Measurements from ENCODE around the gene SLX4.
"Not testable (repeated sequence)": the region's sequence is repeated elsewhere in the genome, so short reads cannot be mapped to it uniquely, and the experiment has no call there.

SLX4 gene

DNA sequence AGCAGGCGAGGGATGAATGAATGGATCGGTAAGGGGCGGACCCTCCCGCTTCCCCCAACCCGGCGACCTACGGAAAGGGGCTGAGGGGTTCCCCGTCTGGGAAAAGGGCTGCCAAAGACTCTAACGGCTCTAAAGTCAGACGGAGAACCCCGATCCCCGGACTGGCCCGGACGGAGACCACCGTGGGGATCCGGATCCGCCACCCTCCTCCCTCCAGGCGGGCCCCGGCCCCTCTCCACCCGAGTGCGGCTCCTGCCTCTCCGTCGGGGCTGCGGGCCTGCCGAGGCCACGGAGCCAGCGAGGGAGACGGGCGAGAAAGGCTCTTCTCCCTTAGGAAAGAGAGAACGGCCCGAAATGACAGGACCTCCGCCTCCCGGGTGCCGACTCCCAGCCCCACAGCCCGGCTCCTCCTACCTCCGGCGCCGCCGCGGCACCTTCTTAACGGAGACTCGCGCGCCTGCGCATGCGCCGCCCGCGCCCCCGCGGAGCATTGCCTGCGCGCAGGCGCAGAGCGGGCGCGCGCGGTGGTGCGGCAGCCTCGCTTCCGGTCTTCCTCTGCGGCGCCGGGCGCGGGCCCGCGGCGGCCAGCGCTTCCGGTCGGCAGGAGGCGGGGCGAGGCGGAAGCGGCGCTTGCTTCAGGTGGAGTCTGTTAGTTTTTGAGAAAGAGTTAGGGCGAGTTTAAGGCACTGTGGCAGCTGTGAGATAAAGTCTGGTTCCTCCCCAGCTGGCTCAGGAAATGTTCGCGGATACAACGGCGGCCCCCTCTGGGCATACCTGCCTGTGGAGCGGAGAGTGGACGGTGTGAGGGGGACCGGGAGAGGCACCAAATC lies at the start of gene SLX4:
SLX4 (minus strand) TSS at position 461 of the 830 bp plus-strand sequence. CDS start 2,642 bp downstream, outside the sequence.
- DNase-seq (ENCODE audit: low read depth) = peak; percentile 37

GRCh38 chr16:3659251-3659650 lies 47.8 kb upstream of the SLX4 start:
- no peak for DNase-seq (ENCODE audit: low read depth)

GRCh38 chr16:3656491-3657468 lies 45.4 kb upstream of the SLX4 start:
- DNase-seq (ENCODE audit: low read depth) = no peak

DNA sequence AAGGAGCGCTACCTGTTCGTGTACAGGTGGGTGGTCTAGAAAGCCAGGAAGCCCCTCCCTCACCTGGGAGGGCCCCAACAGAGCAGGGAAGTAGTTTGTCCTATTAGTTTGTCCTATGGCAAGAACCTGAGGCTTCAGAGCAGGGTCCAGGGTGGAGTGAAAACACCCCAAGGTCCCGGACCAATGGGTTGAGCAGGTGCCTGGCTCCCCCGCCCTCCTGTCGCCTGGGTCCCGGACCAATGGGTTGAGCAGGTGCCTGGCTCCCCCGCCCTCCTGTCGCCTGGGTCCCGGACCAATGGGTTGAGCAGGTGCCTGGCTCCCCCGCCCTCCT lies 44.7 kb upstream of the SLX4 start:
- not testable (repeated sequence) for DNase-seq (ENCODE audit: low read depth)

DNA sequence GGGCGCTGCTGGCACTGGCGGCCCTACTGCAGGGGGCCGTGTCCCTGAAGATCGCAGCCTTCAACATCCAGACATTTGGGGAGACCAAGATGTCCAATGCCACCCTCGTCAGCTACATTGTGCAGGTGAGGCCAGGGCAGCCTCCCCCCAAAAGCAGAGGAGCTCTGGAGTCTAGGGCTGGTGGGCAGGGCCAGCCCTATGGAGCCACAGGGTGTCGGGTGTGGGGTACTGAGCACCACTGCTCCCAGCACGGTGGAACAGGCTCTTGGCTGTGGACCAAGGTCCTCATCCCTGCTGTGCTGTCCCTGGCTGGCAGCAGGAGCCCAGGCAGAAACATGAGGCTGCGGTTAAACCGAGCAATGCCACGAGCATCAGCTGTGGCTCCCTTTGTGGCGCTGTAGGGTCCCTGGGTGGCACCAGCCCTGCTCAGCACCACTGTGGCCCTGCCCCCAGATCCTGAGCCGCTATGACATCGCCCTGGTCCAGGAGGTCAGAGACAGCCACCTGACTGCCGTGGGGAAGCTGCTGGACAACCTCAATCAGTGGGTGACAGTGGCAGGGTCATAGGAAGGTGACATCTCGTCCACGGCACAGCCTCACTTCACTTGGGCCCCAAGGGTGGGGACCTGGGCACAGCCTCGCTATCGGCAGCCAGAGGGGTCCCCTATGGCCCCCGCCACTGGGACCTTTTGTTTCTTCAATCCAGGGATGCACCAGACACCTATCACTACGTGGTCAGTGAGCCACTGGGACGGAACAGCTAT lies 44.2 kb upstream of the SLX4 start:
- DNase-seq (ENCODE audit: low read depth) = no peak

DNA sequence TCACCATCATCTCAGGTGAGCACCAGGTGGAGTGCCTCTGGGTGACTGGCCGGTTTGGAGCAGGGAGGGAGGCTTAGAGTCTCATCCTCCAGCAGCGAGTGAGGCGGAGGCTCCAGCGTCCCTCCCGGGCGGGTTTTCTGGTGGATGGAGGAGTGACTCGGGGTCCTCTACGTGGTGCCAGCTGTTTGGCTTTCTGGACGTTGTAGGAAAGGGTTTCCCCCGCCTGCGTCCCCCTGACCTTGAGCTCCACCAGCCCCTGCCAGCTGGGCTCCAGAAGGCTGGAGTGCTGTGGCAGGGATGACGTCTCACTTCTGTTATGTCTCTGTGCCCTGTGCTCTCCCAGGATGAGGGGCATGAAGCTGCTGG lies 43.6 kb upstream of the SLX4 start:
- no peak for DNase-seq (ENCODE audit: low read depth)

DNA sequence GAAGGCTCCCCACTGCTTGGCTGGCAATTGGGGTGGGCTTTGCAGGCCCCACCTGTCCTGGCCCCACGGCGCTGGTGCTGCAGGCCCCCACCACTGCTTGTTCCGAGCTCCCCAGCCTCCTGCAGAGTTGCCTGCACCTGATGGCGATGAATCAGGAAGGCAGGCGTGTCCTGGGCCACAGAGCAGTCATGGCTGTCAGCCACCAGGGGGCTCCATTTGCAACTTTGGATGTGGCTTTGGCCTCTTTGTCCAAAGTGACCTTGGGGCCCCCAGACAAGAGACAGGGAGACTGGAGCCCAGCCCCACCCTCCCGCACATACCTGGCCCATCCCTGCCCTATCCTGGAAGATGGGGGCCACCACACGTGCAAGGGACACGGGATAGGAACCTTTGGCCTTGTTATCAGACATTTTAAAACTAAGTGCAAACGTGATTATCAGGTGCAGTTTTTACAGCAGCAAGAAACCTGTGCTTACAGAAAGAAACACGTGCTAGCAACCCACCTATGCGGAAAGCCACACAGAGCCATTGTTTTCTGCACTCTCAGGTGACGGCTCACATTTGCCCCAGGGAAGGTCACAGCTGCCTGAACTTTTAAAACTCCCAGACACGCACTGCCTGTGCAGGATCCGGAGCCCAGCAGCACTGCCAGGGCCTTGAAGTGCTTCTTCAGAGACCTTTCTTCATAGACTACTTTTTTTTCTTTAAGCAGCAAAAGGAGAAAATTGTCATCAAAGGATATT lies 43.0 kb upstream of the SLX4 start, which contains the start of gene DNASE1:
DNASE1 (plus strand) TSS at position 443 of the 743 bp plus-strand sequence. CDS start 683 bp downstream, outside the sequence.
- no peak for DNase-seq (ENCODE audit: low read depth)

- DNase-seq (ENCODE audit: low read depth) = no peak
Measured at GRCh38 chr16:3652373-3653195, 41.2 kb upstream of the SLX4 start.

DNA sequence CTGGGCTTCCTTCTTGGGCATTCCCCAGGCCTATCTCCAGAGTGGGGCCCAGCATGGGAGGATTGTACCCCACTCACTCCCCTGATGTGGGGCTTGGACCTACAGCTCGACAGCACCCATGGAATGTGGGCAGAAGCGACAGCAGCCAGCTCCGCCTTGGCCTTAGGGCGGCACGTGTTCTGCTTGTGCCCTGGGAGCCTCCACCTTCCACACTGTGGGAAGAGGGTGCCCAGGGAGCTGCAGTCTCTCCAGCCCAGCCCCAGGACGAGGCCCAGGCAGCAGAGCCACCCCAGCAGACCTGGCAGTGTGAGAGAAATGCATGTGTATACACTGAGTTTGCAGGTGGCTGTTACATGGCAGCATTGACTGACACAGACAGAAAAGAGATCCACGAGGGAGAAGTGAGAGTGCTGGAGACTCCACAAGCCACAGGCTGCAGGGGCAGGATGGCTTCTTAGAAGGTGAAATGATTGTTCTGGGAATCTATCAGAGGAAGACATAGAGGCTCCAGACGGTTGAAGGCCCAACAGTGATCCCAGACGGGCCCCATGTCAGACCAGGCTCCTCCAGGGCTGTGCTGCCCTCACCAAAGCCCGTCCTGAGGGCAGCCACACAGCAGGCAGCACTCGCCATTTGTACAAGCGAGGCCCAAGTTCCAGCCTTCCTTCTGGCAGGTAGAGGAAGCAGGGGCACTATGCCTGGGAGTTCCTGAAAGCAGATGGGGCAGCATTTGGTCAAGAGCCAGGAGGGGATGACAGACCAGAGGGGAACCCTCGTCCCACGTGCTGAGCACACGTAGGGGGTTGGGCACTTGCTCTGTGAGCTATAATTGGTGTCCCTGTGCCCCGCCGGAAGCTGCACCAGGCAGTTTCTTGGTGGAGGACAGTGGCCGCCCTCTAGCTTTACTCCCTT lies 40.3 kb upstream of the SLX4 start:
- DNase-seq (ENCODE audit: low read depth) = no peak

GRCh38 chr16:3650631-3651265 lies 39.3 kb upstream of the SLX4 start:
- no peak for DNase-seq (ENCODE audit: low read depth)

DNA sequence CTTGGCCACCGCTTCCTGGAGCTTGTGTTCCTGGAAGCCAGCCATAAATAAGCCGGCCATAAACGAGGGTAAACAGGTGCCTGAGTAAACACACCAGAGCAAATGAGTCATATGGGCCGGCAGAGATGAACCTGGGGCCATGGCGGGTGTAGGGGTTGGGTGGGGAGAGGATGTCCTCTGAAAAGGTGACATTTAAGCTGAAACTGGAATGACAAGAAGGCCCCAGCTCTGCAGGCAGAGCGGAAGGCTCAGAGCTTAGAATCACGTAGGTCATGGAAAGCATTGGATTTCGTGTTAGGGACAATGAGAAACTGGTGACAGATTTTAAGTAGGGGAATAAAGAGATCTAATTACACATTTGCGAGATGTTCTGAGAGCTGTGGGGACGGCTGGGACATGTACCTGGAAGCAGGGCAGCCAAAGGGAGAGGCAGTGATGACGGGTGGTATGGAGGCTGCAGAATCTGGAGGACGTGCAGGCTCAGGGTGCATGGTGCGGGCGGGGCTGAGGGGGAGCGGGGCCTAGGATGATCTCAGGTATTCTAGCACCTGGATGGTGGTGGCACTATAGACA lies 35.0 kb upstream of the SLX4 start:
- no peak for DNase-seq (ENCODE audit: low read depth)

GRCh38 chr16:3645504-3646347 lies 34.3 kb upstream of the SLX4 start:
- DNase-seq (ENCODE audit: low read depth) = no peak

GRCh38 chr16:3645108-3645503 lies 33.7 kb upstream of the SLX4 start:
- no peak for DNase-seq (ENCODE audit: low read depth)

DNA sequence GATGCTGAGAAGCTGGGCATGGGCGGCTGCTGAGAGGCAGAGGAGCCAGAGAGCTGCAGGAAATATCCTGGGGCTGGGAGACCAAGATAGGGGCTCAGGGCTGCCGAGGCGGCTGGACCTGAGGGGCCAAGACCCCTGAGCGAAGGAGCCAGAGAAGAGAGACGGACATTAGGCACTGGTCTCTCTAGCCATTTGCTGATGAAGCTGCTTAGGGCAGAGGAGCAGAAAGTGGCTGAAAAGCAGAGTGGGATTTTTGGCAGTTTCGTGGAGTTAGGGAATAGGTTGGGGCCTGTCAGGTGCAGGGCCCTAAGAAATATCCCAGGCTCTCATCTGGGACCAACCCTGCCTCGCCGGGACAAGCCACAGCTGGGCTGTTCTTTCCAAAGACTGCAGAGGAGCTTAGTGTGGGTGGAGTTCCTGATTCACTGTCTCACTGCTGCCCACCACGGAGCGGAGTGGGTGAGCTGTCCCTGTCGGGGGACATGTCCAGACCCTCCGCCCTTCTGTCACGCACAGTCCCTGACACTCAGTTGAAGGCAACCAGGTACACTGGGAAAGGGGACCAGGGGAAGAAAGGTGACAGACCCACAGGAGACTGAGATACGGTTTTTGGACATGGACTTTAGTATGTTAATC lies 31.8 kb upstream of the SLX4 start:
- no peak for DNase-seq (ENCODE audit: low read depth)

- DNase-seq (ENCODE audit: low read depth) = no peak
Measured at GRCh38 chr16:3642397-3643094, 31.1 kb upstream of the SLX4 start.

DNA sequence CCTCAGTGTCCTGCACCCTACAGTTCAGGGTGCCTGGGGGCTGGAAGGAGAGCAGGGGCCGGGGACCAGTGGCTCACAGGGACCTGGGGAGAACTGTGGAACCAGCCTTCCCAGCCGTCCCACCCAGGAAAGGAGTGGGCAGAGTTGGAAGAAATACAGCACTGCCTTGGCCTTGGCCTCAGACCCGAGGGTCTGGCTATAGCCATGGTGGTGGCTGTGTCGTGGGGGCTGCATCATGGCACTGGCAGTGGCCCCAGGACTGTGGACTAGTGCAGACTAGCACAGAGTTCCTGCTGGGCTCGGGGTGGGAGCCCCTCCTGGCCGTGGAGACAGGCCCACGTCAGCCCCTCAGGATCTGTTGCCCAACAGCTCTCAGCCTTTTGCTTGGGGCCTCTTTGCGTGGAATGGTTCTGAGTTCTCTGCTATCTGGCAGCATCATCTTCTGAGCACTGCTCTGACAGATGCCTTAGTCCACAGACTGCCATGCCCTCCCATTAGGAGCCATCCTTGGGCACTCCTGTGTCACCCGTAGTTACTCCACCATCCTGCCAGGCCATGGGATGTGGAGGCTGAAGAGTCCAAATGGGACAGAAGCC lies 30.5 kb upstream of the SLX4 start:
- no peak for DNase-seq (ENCODE audit: low read depth)

Data from GM04503 (cell line).